ENCODE measurements around the gene GINM1.

GINM1 gene

GRCh38 chr6:149565527-149566409 lies at the start of gene GINM1:
Gene GINM1, plus strand, starts transcription at chr6:149566375. Its CDS starts 40 bp downstream, at chr6:149566415.
- DNase-seq (ENCODE audit: low read depth in 2 of 2), result peak; percentile 94 to 96

DNA sequence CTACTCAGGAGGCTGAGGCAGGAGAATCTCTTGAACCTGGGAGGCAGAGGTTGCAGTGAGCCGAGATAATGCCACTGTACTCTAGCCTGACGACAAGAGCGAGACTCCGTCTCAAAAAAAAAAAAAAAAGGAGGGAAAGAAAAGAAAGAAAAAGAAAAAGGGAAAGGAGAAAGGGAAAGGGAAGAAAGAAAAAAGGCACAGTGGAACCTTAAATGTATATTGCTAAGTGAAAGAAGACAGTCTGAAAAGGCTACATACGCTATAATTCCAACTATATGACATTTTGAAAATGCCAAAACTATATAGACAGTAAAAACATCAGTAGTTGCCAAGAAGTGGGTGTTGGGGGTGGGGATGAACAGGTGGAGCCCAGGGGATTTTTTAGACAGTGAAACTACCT lies 36.5 kb upstream of the GINM1 start:
- no peak for DNase-seq (ENCODE audit: low read depth in 2 of 2)

- DNase-seq (ENCODE audit: low read depth in 2 of 2), result no peak
These were observed 31.4 kb upstream of the GINM1 start for GRCh38 chr6:149534742-149535141.

- DNase-seq (ENCODE audit: low read depth in 2 of 2), result no peak
These were observed 25.0 kb upstream of the GINM1 start for GRCh38 chr6:149541139-149541538.

- DNase-seq (ENCODE audit: low read depth in 2 of 2), result no peak
These were observed 21.4 kb upstream of the GINM1 start for GRCh38 chr6:149544646-149545257.

DNA sequence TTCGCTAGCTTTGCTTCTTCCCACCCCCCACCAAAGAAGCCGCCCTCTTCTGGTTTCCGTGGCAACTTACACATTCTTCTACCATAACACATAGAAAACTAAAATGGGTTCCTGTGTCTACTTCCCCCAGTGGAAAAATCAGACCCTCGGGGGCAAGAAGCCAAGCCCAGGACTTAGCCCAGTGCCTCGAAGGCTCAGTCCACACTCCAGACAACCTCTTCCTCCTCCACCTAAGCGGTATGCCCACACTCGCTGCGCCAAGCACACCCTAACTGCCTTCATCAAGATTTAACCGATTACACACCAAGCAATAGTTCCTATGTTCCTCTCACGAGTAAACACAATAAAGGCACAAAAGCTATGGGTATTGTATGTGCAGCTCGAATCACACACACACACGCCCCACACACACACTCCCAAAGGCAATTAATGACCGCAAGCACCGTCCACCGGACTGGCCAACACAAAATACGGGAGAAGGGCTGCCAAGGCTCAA lies 20.9 kb upstream of the GINM1 start:
- DNase-seq (ENCODE audit: low read depth in 2 of 2), result peak in 1 of 2 experiments; percentile 32

DNA sequence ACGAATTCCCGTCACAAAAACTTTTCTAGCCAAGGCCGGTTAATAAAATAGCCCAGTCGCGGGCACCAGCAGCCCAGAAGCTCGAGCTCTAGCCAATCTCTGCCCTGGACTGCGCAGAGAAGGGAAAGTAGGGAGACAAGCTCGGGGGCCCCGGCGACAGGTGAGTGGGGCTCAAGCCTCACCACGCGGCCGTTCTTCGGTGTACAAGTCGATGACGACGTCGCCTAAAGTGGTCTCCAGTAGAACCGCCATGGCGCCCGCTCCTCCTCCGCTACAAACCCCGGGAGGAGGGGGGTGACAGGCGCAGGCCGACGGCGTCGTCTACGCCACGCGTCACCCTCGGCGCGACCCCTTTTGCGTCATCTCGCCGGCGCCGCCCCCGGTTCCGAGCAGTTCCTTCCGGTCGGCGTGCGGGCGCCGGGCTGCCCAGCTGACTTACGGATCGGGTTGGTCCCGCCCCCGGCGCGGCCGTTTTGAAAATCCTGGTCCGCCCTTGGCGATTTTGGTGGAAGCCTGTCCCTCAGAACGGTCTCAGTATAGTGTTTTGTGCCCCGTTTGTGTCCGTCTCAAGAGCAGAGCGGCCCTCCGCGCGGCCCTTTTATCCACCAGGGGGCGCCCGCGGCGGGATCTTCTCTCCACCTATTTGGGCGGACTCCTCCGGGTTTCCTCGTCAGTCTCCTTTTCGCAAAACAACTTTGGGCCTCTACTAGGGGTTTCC lies 20.3 kb upstream of the GINM1 start, which contains the start of gene PPIL4:
PPIL4 (minus strand) TSS at position 290 of the 718 bp plus-strand sequence; CDS start at position 252, 38 bp downstream.
- DNase-seq (ENCODE audit: low read depth in 2 of 2), result peak; percentile 92 to 95

DNA sequence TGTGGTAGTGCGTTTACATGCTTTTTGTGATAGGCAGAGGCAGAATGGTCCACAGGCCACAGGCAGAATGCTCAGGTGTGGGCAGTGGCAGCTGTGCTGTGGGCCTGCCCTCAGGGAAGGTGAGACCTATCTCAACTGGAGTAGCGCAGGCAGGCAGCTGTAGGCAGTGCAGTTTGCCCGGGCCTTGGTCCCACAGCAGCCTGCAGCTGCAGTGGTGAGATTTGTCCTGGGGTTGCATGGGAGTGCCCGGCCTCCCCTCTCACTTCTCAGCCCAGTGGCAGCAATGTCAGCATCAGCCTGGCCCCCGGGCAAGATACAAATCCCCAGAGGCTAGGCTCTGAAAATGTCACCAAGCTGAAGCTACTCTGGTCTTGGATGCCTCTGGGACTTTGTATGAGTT lies 14.3 kb upstream of the GINM1 start:
- DNase-seq (ENCODE audit: low read depth in 2 of 2), result no peak

GRCh38 chr6:149558029-149558428 lies 8.1 kb upstream of the GINM1 start:
- DNase-seq (ENCODE audit: low read depth in 2 of 2), result no peak

- DNase-seq (ENCODE audit: low read depth in 2 of 2), result no peak
These were observed 6.8 kb upstream of the GINM1 start for GRCh38 chr6:149559389-149559788.

GRCh38 chr6:149560736-149561135 lies 5.4 kb upstream of the GINM1 start:
- DNase-seq (ENCODE audit: low read depth in 2 of 2), result no peak

- DNase-seq (ENCODE audit: low read depth in 2 of 2), result no peak
These were observed 2.8 kb upstream of the GINM1 start for GRCh38 chr6:149563203-149563927.

- no peak for DNase-seq (ENCODE audit: low read depth in 2 of 2)
These were observed 2.2 kb upstream of the GINM1 start for GRCh38 chr6:149563928-149564325.

DNA sequence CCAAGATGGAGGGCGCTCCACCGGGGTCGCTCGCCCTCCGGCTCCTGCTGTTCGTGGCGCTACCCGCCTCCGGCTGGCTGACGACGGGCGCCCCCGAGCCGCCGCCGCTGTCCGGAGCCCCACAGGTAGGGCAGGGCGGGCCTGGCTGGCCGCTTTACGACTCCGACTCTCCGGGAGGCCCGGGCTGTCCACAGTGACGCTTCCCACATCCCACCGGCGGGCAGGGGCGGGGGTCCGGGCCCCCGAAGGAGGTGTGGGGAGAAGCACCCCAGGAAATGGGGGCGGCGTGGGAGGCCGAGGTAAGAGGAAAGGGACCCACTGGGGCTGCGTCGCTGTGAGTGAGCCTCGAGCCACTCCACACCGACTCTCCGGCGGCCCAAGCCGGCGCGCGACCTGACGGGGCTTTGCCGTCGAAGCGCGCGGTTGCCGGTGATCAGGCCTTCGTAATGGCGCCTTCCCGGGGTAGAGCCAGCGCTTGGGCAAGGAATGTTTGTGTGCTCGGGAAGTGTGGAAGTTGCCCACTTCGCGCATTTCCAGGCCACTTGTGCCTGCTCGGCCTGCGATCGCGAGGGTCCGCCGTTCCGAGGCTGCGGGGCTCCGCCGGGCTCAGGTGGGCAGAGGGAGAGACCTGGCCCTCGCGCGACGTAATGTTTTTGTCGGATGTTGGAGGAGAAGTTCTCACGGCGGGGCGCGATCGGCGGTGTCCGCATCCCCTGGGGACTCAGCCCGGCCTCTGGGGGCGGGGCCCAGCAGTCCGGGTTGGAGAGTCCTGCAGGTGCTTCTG lies 427 bp downstream of the GINM1 start:
- DNase-seq (ENCODE audit: low read depth in 2 of 2), result peak in 1 of 2 experiments; percentile 41

- no peak for DNase-seq (ENCODE audit: low read depth in 2 of 2)
These were observed 1.0 kb downstream of the GINM1 start for GRCh38 chr6:149567194-149567586.

- DNase-seq (ENCODE audit: low read depth in 2 of 2), result no peak
These were observed 1.9 kb downstream of the GINM1 start for GRCh38 chr6:149567945-149568585.

GRCh38 chr6:149580880-149581279 lies 14.7 kb downstream of the GINM1 start:
- DNase-seq (ENCODE audit: low read depth in 2 of 2), result no peak

DNA sequence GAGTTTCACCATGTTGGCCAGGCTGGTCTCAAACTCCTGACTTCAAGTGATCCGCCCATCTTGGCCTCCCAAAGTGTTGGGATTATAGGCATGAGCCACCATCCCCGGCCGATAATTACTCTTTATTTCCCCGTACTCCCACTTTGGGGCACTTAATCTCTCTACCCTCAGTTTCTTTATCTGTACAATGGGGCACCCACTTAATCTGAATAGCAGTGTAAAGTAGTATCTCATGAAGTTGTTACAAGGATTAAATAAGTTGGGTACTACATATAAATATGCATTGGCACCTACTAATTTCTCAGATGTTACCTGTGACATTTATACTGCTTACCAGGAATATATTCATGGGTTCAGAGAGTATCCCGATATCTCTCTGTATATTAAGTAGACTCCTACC lies 15.2 kb downstream of the GINM1 start:
- no peak for DNase-seq (ENCODE audit: low read depth in 2 of 2)

- DNase-seq (ENCODE audit: low read depth in 2 of 2), result no peak
These were observed 20.0 kb downstream of the GINM1 start for GRCh38 chr6:149586149-149586548.

DNA sequence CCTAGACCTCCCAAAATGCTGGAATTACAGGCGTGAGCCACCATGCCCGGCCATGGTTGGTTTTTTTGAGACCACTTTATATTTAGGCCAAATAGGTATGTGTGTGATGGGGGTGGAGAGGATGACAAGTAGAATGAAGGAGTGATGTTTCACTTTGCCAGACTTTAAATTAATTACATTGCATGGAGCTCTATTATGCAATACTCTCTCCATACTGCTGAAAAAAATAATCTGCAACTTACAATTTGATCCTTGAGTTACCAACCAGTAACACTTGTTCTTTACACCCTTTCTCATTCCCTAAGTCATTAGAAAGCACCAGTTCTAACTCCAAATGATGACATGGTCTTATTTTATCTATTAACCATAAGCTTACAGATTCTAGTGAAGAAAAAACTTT lies 26.8 kb downstream of the GINM1 start:
- no peak for DNase-seq (ENCODE audit: low read depth in 2 of 2)

Data from stimulated activated CD4-positive, alpha-beta T cell treated with anti-CD3 and anti-CD28 coated beads, Interleukin-12 subunit alpha, Interleukin-12 subunit beta, amount 100 ng/mL, for 24 hours (primary cell).